ENCODE measurements around the gene HAUS7. TPM values are rescaled to one million over a fixed set of nuclear protein-coding genes. Genes with fewer than 3 reads are reported as not detected.

The HAUS7 gene
- total RNA-seq, 1 experiment from 2014 or later: 46.5 TPM

GRCh38 chrX:153499876-153500275 lies 29.5 kb upstream of the HAUS7 start:
- H3K27ac Mint-ChIP-seq: no peak overlapping the region
- H3K27me3 Mint-ChIP-seq (ENCODE audit: low read depth): no peaks in the 10 kb centered on the region
- H3K36me3 Mint-ChIP-seq: no peaks in the 10 kb centered on the region
- DNase-seq (ENCODE audit: low spot score) (no peak), ATAC-seq (no peak)
- peaks cover 6% of the 10 kb centered on the region; the same call in 1 of the 2 replicates for H3K9me3 Mint-ChIP-seq
- TF ChIP-seq HMGA2 (CRISPR knock-in tag; IDR thresholded peaks at IDR 0.05) (no peak), TP53 (CRISPR knock-in tag; IDR thresholded peaks at IDR 0.05) (no peak), FOXK1 (CRISPR knock-in tag; IDR thresholded peaks at IDR 0.05) (no peak), RORB (CRISPR knock-in tag; IDR thresholded peaks at IDR 0.05) (no peak), SOX15 (CRISPR knock-in tag; IDR thresholded peaks at IDR 0.05) (no peak), PRDM15 (CRISPR knock-in tag; IDR thresholded peaks at IDR 0.05) (no peak), ATF6 (CRISPR knock-in tag; IDR thresholded peaks at IDR 0.05) (no peak), ZNF317 (CRISPR knock-in tag; IDR thresholded peaks at IDR 0.05; ENCODE audit: borderline replicate concordance, low read depth) (no peak), KAT7 (CRISPR knock-in tag; IDR thresholded peaks at IDR 0.05; ENCODE audit: borderline replicate concordance) (no peak), RELA (CRISPR knock-in tag; IDR thresholded peaks at IDR 0.05; ENCODE audit: borderline replicate concordance) (no peak)
- CTCF ChIA-PET: no interaction called here
- no peaks in the 10 kb centered on the region for H3K4me1 Mint-ChIP-seq
- H3K4me3 Mint-ChIP-seq: no peak overlapping the region
- POLR2A ChIA-PET: no interaction called here

GRCh38 chrX:153499341-153499740 lies 29.0 kb upstream of the HAUS7 start:
- CTCF ChIA-PET: no interaction called here
- POLR2A ChIA-PET: no interaction called here
- peaks cover 6% of the 10 kb centered on the region; the same call in 1 of the 2 replicates for H3K9me3 Mint-ChIP-seq
- H3K36me3 Mint-ChIP-seq: no peaks in the 10 kb centered on the region
- no peak overlapping the region for H3K27ac Mint-ChIP-seq
- no peak overlapping the region for H3K4me3 Mint-ChIP-seq
- no peak for DNase-seq (ENCODE audit: low spot score)
- ATAC-seq: no peak
- no peaks in the 10 kb centered on the region for H3K4me1 Mint-ChIP-seq
- no peaks in the 10 kb centered on the region for H3K27me3 Mint-ChIP-seq (ENCODE audit: low read depth)
- TF ChIP-seq NFYB (CRISPR knock-in tag; conservative IDR thresholded peaks at IDR 0.05; ENCODE audit: low read depth) (no peak), HMGA2 (CRISPR knock-in tag; IDR thresholded peaks at IDR 0.05) (no peak), ZSCAN18 (CRISPR knock-in tag; IDR thresholded peaks at IDR 0.05) (no peak), ZNF263 (CRISPR knock-in tag; IDR thresholded peaks at IDR 0.05; ENCODE audit: low read depth) (no peak), SOX15 (CRISPR knock-in tag; IDR thresholded peaks at IDR 0.05) (no peak), NFE2L1 (CRISPR knock-in tag; IDR thresholded peaks at IDR 0.05) (no peak), NFATC4 (CRISPR knock-in tag; IDR thresholded peaks at IDR 0.05) (no peak), HMGXB4 (CRISPR knock-in tag; IDR thresholded peaks at IDR 0.05) (no peak), GTF2I (CRISPR knock-in tag; conservative IDR thresholded peaks at IDR 0.05) (no peak), MYBL2 (CRISPR knock-in tag; IDR thresholded peaks at IDR 0.05) (no peak), RELA (CRISPR knock-in tag; IDR thresholded peaks at IDR 0.05; ENCODE audit: borderline replicate concordance) (no peak), CREB1 (CRISPR knock-in tag; IDR thresholded peaks at IDR 0.05) (no peak), NR3C1 (CRISPR knock-in tag; conservative IDR thresholded peaks at IDR 0.05; ENCODE audit: low read depth) (no peak), STAT6 (CRISPR knock-in tag; conservative IDR thresholded peaks at IDR 0.05; ENCODE audit: low read depth) (no peak), PRDM15 (CRISPR knock-in tag; IDR thresholded peaks at IDR 0.05) (no peak)

Measured in WTC11 (cell line).